H1 (cell line): ENCODE results near the gene PRRG2. TPM values are rescaled to one million over a fixed set of nuclear protein-coding genes. Genes with fewer than 3 reads are reported as not detected.

Experiments used
- CTBP2 ChIP-seq: IDR thresholded peaks from 2 replicates; pipeline ENCODE4 v1.7.0; 2011; ENCODE audit warnings: borderline replicate concordance, mild to moderate bottlenecking, moderate library complexity, mixed read lengths, low read length; ENCODE audit not compliant: insufficient read depth, insufficient read length
- HDAC2 ChIP-seq, 2 experiments: fragments of 300-600 bp in 1 of 2; sonication (generic) in 1 of 2; IDR thresholded peaks; 2 replicates each; pipeline ENCODE4 v1.6.1; 2011 to 2012; ENCODE audit warnings: low read depth in 2 of 2, low read length in 2 of 2, mild to moderate bottlenecking in 2 of 2, moderate library complexity in 2 of 2, borderline replicate concordance in 1 of 2, inconsistent platforms in 1 of 2
- JUN ChIP-seq: IDR thresholded peaks from 2 replicates; pipeline ENCODE4 v1.6.1; 2011; ENCODE audit warnings: low read depth, mild to moderate bottlenecking, improper control_type of control experiment, low read length
- RFX5 ChIP-seq: IDR thresholded peaks from 2 replicates; pipeline ENCODE4 v1.6.1; 2011; ENCODE audit warnings: low read depth, low read length, improper control_type of control experiment, borderline replicate concordance
- TAF7 ChIP-seq: optimal IDR thresholded peaks from 2 replicates; pipeline ENCODE3; 2011; ENCODE audit warnings: low read depth, mild to moderate bottlenecking, inconsistent platforms, low read length, moderate library complexity, borderline replicate concordance
- polyA plus RNA-seq, 7 experiments: library from polyadenylated mRNA; depleted of rRNA in 3 of 7; stranded (reverse) in 5 of 7; unstranded in 2 of 7; fragments of >200 nt in 5 of 7; fragments of 200-250 nt in 2 of 7; gene quantifications; 1 replicate in 5 of 7; 2 replicates in 1 of 7; 4 replicates in 1 of 7; pipeline versions ENCODE4 v1.2.1 to v1.2.3, GENCODE V29; 2011 to 2013; ENCODE audit warnings: missing spikeins in 2 of 7, mixed read lengths in 2 of 7
- total RNA-seq: library from RNA; stranded (reverse); fragmentation: NEBNext Ultra II Directional; extraction: Animal tissue kit (Norgen Biotek cat#: 25700); gene quantifications from 2 replicates; pipeline ENCODE4 v1.2.1, GENCODE V29; 2021

Gene PRRG2
- total and polyA plus RNA-seq, 2 of the 8 experiments (the other 6 are each of a cell fraction or from before 2014, with no cell fraction given): 4.1 to 5.6 TPM

DNA sequence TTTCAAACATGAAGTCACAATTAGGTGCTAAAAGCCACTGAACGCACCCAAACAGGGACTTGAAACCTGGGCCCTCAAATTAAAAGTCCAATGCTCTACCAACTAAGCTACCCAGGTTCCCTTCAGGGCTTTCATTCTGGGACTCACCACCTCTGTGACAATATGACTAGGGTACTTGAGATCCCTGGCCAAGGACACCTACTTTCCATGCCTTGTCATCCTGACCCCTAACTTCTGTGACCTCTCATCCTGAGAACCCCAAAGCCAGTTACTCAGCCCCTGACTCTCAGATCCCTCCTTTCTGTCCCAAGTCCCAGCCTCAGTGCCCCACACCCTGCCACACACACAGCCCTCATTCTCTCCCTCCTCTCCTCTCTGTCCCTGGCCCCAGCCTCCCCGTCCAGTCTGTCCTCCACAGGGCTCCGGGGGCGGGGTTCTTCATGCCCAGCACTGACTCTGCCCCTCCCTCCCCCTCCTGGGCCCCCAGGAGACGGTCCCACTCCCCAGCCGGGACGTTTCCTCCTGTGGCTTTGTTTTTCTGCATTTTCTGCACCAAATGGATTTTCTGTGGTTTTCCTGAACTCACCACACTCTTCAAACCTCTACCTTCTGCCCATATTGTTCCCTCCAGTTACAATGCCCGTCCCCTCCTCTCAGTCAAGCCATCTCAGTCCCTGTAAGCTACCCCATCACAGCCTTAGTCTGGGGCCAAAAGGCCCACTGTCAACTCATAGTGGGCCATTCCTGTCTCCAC lies 46.3 kb upstream of the PRRG2 start (continued):
- TF ChIP-seq TAF7: no peak
- TF ChIP-seq RFX5: no peak
- no peak for TF ChIP-seq JUN
- TF ChIP-seq CTBP2: no peak
- no peak for TF ChIP-seq HDAC2 (IDR thresholded peaks at IDR 0.05; ENCODE audit: borderline replicate concordance in 1 of 2, low read depth in 2 of 2, low read length in 2 of 2)
